ACC112 (cell line): ENCODE results near the gene CALD1.

Experiments
- H2AFZ ChIP-seq: fragments of 200-600 bp; sonication (generic); one replicate; pipeline ENCODE4 v1.6.0; 2017; ENCODE audit warnings: antibody characterized with exemption, low read length; ENCODE audit not compliant: unreplicated experiment
- H3K27ac ChIP-seq: fragments of 200-600 bp; sonication (generic); 2 replicates; pipeline ENCODE4 v1.5.1; 2014; ENCODE audit warnings: low read depth, mild to moderate bottlenecking, antibody characterized with exemption, low read length, moderate library complexity
- H3K27me3 ChIP-seq: fragments of 200-600 bp; sonication (generic); 2 replicates; pipeline ENCODE4 v1.6.1; 2014; ENCODE audit warnings: mild to moderate bottlenecking, antibody characterized with exemption, low read length, moderate library complexity, mixed read lengths; ENCODE audit not compliant: insufficient read depth
- H3K36me3 ChIP-seq: fragments of 200-600 bp; sonication (generic); 2 replicates; pipeline ENCODE4 v1.6.1; 2016; ENCODE audit warnings: mild to moderate bottlenecking, antibody characterized with exemption, low read length, moderate library complexity, mixed read lengths; ENCODE audit not compliant: insufficient read depth
- H3K4me1 ChIP-seq: fragments of 200-600 bp; sonication (generic); one replicate; pipeline ENCODE4 v1.6.1; 2016; ENCODE audit warnings: low read length, mixed read lengths; ENCODE audit not compliant: insufficient read depth, unreplicated experiment, control insufficient read depth
- H3K4me3 ChIP-seq: fragments of 200-600 bp; sonication (generic); 2 replicates; pipeline ENCODE4 v1.5.1; 2014; ENCODE audit warnings: mild to moderate bottlenecking, low read depth, low read length
- H3K79me2 ChIP-seq: fragments of 200-600 bp; sonication (generic); one replicate; pipeline ENCODE4 v1.6.0; 2016; ENCODE audit warnings: low read length; ENCODE audit not compliant: control insufficient read depth, unreplicated experiment, insufficient read depth

CALD1 gene

DNA sequence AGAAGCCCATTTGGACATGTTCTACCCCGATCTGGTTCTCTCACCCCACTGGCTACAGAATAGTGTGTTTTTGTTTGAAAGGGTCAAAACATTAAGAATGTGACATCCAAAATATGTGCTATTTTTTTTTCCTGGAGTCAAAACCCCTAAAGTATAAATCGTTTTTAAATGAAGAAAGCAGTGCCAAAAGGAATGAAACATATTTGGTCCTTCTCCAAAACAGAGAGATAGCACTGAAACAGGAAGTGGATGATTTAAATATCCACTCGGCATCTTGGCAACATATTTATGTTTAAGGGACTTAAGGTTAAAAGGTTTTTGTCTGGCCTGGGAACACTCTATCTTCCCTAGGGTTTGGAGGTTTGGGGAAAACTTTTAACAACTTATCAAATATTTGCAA is 32.3 kb downstream of the CALD1 start:
- H3K36me3 ChIP-seq, result peaks cover 8% of the 10 kb centered on the region; the same call in 1 of the 2 replicates
- H3K27ac ChIP-seq, result peak overlapping the region; percentile 64
- H3K4me1 ChIP-seq, result peaks cover 32% of the 10 kb centered on the region
- H3K79me2 ChIP-seq, result peaks cover 73% of the 10 kb centered on the region
- no peaks in the 10 kb centered on the region for H3K27me3 ChIP-seq
- peak overlapping the region; percentile 42 for H2AFZ ChIP-seq
- H3K4me3 ChIP-seq, result peak overlapping the region; percentile 58

DNA sequence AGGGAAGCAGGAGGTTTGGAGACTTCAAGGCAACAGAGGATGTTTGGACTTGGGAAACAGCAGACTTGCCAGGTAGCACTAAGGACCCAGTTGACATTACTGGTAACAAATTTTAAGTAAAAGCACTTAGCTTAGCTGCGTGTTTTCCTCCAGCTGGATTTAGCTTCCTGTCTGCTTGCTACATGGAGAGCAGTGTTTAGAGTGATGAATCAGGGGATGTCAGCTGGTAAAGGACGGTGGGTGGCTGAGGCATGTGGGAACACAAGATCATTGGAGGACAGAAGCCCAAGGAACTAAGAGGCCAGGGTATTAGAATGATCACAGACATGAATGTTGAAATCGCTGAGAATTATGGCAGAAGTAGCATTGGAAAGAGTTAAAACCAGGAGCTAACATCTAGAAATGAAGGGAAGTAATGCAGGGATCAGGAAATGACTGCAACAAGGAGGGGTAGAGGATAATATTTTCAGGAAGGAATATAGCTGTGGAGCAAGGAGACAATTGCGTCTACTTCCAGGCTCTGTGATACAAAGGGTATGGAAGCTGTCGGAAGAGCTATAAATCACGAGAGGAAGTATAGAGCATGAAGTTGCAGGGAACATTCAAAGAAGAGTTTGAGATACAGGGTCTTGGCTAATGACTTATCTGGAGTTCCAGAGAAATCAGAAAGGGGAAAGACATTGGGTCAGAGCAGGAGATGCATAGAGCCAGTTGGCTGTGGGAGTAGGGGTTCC is 34.4 kb downstream of the CALD1 start:
- no peak overlapping the region for H3K27ac ChIP-seq
- H3K79me2 ChIP-seq, result peaks cover 67% of the 10 kb centered on the region
- no peaks in the 10 kb centered on the region for H3K27me3 ChIP-seq
- no peak overlapping the region for H3K4me3 ChIP-seq
- no peak overlapping the region for H2AFZ ChIP-seq
- peaks cover 19% of the 10 kb centered on the region; the same call in 1 of the 2 replicates for H3K36me3 ChIP-seq
- H3K4me1 ChIP-seq, result peaks cover 26% of the 10 kb centered on the region

DNA sequence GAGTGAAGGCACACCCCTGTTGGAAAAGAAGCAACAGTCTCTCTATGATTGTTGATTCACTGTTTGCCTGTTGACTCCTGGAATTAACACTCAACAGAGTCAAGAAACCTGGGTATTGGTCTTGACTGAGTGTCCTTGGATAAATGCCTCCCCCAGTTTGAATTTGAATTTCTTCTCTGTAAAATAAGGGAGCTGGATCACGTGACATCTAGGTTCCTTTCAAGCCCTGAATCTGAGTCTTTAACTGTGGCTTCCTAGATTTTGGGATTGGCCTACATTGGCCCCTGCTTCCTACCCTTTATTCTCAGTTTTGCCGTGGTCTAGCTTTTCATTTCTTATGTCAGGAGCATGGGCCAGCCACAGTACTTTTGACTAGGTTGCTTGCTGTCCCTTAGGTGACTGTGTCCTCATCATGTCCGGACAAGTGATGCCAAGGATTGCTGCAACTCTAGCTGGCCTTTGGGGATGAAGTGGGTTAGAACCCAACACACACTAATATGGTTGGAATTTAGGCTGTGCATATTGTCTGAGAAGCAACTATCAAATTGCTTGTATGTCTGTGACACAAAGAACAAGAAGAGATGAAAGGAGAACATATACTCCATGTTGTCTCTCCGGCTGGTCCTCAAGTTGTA is 35.4 kb downstream of the CALD1 start:
- Histone ChIP-seq H3K27me3 (no peaks in the 10 kb centered on the region), H3K4me1 (peaks cover 25% of the 10 kb centered on the region), H3K27ac (no peak overlapping the region), H3K36me3 (peaks cover 21% of the 10 kb centered on the region; the same call in 1 of the 2 replicates), H3K79me2 (peaks cover 75% of the 10 kb centered on the region), H3K4me3 (no peak overlapping the region), H2AFZ (no peak overlapping the region)

DNA sequence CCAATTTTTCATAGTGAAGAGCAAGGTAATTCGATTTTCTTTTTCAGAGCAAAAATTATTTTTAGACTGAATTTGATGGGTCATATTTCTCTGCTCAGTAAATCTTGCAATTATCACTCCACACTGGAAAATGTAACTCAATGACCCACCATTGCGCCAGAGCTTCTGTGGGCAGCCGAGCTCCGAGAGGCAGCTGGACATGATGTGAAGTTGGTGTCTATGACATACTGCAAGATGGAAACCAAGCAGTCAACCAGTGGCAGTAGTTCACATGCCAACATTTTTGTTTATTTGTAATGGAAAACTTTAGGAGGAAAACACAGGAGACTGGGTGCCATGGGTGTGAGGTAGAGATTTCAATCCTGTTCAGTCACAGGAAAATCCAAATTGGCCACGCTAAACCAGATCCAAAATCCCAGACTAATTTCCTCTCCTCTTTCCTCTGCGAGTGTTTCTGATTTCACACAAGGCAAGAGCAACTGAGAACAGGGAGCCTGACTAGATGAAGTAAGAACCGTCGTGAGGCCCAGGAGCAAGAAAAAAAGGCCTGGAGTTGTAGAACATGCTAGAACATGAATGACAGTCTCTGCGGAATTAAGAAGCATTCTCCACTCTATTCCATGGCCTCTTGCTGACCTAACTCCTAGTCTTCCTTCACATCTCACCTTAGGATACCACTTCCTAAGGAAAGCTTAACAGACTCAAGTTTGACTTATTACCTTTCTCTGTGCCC is 39.3 kb downstream of the CALD1 start:
- no peak overlapping the region for H2AFZ ChIP-seq
- H3K27me3 ChIP-seq, result no peaks in the 10 kb centered on the region
- peaks cover 53% of the 10 kb centered on the region for H3K79me2 ChIP-seq
- peaks cover 10% of the 10 kb centered on the region for H3K4me1 ChIP-seq
- H3K27ac ChIP-seq, result no peak overlapping the region
- no peak overlapping the region for H3K4me3 ChIP-seq
- H3K36me3 ChIP-seq, result peaks cover 17% of the 10 kb centered on the region; the same call in 1 of the 2 replicates

DNA sequence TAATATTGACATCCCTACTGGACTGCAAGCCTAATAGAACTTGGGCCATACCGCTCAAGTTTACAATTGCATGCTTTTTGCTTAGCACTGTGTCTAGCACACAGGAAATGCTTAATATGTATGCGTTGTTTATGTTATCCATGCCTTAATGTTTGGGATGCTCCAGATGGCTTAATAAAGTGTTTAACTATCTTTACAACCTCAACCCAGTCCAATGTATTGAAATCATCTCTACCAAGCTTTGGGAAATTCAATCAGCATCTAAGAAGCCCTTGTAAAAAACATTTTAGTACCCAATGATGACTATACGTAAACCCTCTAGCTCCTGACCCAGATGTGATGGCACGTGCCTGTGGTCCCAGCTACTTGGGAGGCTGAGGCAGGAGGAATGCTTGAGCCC is 40.0 kb downstream of the CALD1 start:
- Histone ChIP-seq H3K4me3 (no peak overlapping the region), H3K79me2 (peaks cover 52% of the 10 kb centered on the region), H3K27me3 (no peaks in the 10 kb centered on the region), H3K4me1 (peaks cover 16% of the 10 kb centered on the region), H3K27ac (no peak overlapping the region), H2AFZ (no peak overlapping the region), H3K36me3 (peaks cover 17% of the 10 kb centered on the region; the same call in 1 of the 2 replicates)

DNA sequence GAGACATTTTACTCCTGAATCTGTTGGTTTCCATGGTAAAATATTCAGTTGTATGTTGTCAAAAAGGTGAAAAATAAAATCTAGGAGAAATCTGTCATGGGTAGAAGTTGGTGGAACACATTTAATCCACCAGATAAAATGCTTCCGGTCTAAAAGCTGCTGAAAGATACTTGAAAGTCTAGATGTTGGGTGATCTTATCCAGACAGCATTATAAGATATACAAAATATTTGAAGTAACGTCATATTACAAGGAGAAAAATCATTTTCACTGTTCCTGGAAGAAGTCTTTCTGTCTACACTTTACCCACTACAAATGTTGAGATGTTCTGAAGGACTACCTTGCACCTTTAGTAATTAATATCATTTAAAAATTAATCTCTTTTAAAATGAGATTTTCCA is 40.9 kb downstream of the CALD1 start:
- peaks cover 16% of the 10 kb centered on the region for H3K4me1 ChIP-seq
- H3K4me3 ChIP-seq, result no peak overlapping the region
- H2AFZ ChIP-seq, result no peak overlapping the region
- peaks cover 49% of the 10 kb centered on the region for H3K79me2 ChIP-seq
- H3K27ac ChIP-seq, result no peak overlapping the region
- H3K36me3 ChIP-seq, result peaks cover 17% of the 10 kb centered on the region; the same call in 1 of the 2 replicates
- no peaks in the 10 kb centered on the region for H3K27me3 ChIP-seq

DNA sequence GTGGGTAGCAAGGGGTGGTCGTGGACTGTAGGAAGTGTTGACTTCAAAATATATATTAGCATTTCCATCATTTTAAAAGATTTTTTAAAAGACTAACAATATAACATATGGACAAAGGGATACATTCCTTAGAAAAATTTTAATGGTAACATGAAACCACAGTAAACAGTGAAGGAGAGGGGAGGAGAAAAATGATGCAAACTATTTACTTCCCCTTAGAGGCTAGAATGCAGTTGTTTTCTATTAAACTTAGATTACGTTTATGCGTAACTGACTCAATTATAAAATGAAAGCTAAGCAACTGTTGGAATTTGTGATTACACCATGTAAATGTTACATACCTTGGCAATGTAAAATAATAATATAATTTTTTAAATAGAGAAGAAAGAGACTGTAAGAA is 41.3 kb downstream of the CALD1 start:
- Histone ChIP-seq H3K36me3 (peaks cover 17% of the 10 kb centered on the region; the same call in 1 of the 2 replicates), H3K4me1 (peaks cover 19% of the 10 kb centered on the region), H3K27me3 (no peaks in the 10 kb centered on the region), H3K4me3 (no peak overlapping the region), H3K27ac (no peak overlapping the region), H3K79me2 (peaks cover 47% of the 10 kb centered on the region), H2AFZ (no peak overlapping the region)

DNA sequence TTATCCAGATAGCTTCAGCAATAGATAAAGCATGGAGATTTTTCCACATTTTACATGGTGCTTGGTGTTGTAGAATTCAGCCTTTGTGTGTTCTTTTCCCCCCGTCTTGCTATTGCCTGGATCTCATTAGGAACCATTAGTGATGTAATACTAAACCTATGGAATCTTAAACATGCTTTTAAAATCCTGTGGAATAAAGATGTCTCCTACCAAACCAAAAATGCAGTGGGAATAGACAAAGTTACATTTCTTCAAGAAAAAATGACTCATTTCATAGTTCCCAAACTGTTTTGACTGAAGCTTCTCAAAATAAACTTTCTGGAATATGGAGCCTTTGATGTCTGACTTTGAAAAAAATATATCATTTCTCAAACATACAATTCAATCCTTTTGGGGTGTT is 44.0 kb downstream of the CALD1 start:
- peak overlapping the region; percentile 57 for H3K27ac ChIP-seq
- no peak overlapping the region for H2AFZ ChIP-seq
- H3K36me3 ChIP-seq, result peaks cover 6% of the 10 kb centered on the region; the same call in 1 of the 2 replicates
- no peaks in the 10 kb centered on the region for H3K27me3 ChIP-seq
- peaks cover 38% of the 10 kb centered on the region for H3K4me1 ChIP-seq
- H3K4me3 ChIP-seq, result no peak overlapping the region
- peaks cover 54% of the 10 kb centered on the region for H3K79me2 ChIP-seq

DNA sequence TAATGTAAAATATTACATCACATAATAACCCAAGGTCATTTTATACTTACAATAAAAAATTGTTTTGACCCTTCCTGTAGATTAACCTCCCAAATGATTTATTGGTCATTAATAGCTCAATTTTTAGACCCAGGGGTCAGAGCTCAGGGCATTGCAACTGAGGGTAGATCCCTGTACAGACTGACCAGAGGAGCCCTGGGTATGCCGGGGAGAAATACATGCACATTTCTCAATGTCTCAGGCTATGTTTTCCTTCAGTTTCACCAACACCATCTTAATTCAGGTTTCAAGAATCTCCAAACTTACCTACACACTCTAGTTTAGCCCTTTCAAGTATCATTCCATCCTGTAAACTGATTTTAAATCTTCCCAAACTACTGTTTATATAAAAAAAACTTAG is 46.2 kb downstream of the CALD1 start:
- Histone ChIP-seq H3K79me2 (peaks cover 58% of the 10 kb centered on the region), H3K27me3 (no peaks in the 10 kb centered on the region), H3K4me3 (no peak overlapping the region), H3K27ac (peak overlapping the region; percentile 47), H3K36me3 (no peaks in the 10 kb centered on the region), H3K4me1 (peaks cover 51% of the 10 kb centered on the region), H2AFZ (no peak overlapping the region)

DNA sequence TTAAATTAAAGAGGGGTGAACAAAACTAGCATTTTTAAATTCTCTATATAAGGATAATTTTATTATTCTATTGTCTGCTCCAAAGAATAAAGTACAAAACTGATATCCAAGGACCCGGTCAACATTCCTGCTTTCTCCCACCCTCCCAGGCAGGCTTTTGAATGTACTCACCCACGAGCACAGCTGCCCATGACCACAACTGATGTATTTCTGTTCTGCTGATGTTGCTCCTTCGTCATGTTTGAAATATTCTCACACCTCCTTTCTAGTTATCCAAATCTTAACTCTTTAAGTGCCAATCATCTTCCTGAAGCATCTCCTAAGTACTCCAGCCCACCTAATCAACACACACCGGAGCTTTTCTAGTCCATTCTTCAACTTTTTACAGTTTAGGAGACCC is 46.7 kb downstream of the CALD1 start:
- Histone ChIP-seq H3K4me1 (peaks cover 51% of the 10 kb centered on the region), H3K27me3 (no peaks in the 10 kb centered on the region), H3K79me2 (peaks cover 60% of the 10 kb centered on the region), H3K27ac (peak overlapping the region; percentile 84), H3K36me3 (no peaks in the 10 kb centered on the region), H2AFZ (no peak overlapping the region), H3K4me3 (no peak overlapping the region)
